Measurements from ENCODE around the gene NR0B1. TPM values are rescaled to one million over a fixed set of nuclear protein-coding genes. Genes with fewer than 3 reads are reported as not detected.

The NR0B1 gene
- total RNA-seq, 4 donors from 2014 or later, result not detected

- H3K27ac ChIP-seq, result no peak overlapping the region
- no peaks in the 10 kb centered on the region for H3K4me1 ChIP-seq
- no peaks in the 10 kb centered on the region for H3K36me3 ChIP-seq
- no peak overlapping the region for H3K4me3 ChIP-seq
- ATAC-seq, result no peak
- H3K27me3 ChIP-seq, result no peaks in the 10 kb centered on the region
- no peaks in the 10 kb centered on the region for H3K9me3 ChIP-seq
- WGBS, 2 donors (ENCODE audit: low coverage in 1 of 2), result 70% methylated on average over 2 of the region's 2 CpGs; no CpG with 5 or more reads in 1 of the 2 donors
- TF ChIP-seq POLR2AphosphoS5 (IDR thresholded peaks at IDR 0.05), result no peak
- no peak for TF ChIP-seq POLR2A (IDR thresholded peaks at IDR 0.05)
- no peak for TF ChIP-seq EP300 (IDR thresholded peaks at IDR 0.05)
- TF ChIP-seq, protein P1, sequence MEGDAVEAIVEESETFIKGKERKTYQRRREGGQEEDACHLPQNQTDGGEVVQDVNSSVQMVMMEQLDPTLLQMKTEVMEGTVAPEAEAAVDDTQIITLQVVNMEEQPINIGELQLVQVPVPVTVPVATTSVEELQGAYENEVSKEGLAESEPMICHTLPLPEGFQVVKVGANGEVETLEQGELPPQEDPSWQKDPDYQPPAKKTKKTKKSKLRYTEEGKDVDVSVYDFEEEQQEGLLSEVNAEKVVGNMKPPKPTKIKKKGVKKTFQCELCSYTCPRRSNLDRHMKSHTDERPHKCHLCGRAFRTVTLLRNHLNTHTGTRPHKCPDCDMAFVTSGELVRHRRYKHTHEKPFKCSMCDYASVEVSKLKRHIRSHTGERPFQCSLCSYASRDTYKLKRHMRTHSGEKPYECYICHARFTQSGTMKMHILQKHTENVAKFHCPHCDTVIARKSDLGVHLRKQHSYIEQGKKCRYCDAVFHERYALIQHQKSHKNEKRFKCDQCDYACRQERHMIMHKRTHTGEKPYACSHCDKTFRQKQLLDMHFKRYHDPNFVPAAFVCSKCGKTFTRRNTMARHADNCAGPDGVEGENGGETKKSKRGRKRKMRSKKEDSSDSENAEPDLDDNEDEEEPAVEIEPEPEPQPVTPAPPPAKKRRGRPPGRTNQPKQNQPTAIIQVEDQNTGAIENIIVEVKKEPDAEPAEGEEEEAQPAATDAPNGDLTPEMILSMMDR (IDR thresholded peaks at IDR 0.05), result no peak
These were observed 49.3 kb downstream of the NR0B1 start for GRCh38 chrX:30259927-30260326.

Other genes with a start within 250 kb of the NR0B1 start
- not detected for gene MAGEB2, start 93.8 kb downstream of the NR0B1 start, total RNA-seq
- gene MAGEB3, start 78.7 kb downstream of the NR0B1 start, total RNA-seq, result not detected
- gene MAGEB4, start 67.4 kb downstream of the NR0B1 start, total RNA-seq, result not detected
- gene MAGEB1, start 62.2 kb downstream of the NR0B1 start, total RNA-seq, result not detected

Data from gastroesophageal sphincter (tissue), 4 donors.